ENCODE results near the gene ORAI1.

The ORAI1 gene

DNA sequence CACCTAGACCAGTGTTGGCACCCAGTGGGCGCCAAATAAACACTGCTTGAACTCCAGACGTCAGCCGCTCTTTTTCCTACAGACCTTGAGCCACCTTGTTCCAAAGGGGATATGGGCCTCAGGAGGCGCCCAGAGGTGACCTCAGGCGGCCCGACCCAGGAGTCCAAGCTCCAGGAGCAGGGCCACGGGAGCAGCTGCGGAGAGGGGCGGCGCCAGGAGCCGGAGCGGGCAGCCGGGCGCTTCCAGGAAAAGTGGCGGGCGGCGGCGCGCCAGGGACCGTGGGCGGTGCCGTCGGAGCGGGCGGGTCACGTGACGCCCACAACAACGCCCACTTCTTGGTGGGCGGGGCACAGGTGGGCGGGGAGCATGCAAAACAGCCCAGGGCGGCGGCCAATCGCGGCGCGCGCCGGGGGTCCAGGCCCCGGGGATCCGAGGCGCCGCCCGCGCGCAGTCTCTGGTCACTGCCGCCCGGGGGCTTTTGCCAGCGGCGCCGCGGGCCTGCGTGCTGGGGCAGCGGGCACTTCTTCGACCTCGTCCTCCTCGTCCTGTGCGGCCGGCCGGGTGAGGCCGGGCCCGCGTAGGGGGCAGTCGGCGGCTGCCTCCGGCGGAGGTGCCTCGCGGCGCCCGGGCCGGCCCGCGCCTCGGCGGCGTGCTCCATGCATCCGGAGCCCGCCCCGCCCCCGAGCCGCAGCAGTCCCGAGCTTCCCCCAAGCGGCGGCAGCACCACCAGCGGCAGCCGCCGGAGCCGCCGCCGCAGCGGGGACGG is at the start of gene ORAI1:
Gene ORAI1 (plus strand): TSS at position 444 of the 766 bp plus-strand sequence.
- peak within 1 kb of the TSS; percentile 72 for H3K4me3 ChIP-seq (replicated peaks; ENCODE audit: low read depth, low read length)
- TF ChIP-seq, protein P1, sequence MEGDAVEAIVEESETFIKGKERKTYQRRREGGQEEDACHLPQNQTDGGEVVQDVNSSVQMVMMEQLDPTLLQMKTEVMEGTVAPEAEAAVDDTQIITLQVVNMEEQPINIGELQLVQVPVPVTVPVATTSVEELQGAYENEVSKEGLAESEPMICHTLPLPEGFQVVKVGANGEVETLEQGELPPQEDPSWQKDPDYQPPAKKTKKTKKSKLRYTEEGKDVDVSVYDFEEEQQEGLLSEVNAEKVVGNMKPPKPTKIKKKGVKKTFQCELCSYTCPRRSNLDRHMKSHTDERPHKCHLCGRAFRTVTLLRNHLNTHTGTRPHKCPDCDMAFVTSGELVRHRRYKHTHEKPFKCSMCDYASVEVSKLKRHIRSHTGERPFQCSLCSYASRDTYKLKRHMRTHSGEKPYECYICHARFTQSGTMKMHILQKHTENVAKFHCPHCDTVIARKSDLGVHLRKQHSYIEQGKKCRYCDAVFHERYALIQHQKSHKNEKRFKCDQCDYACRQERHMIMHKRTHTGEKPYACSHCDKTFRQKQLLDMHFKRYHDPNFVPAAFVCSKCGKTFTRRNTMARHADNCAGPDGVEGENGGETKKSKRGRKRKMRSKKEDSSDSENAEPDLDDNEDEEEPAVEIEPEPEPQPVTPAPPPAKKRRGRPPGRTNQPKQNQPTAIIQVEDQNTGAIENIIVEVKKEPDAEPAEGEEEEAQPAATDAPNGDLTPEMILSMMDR (IDR thresholded peaks at IDR 0.05; ENCODE audit: low read length, missing control alignments) = no peak
- peak; percentile 93 for DNase-seq (ENCODE audit: low read depth)

DNA sequence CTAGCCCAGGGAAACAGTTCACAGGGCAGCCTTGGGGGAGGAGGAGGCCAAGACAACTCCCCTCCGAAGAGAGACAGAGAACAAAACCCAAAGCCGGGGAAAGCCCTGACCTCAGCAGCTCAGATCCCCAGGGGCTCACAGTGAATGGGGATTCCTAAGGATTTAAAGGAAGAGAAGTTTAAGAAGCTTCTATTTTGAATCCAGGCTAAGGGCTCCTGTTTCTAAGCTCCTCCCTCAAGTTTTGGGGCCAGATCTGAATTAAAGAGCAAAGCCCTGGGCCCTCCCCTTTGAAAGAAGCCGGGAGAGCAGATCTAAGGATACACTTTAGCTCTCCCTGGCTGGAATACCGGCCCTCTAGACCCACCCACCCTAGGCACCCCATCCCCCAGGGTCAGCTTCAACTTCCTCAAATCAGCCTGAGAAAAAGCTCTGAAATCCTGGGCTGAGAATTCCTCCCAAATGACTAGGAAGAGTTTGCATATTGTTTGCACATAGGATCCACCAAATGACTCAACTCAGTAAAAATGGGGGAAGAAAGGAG is 49.4 kb upstream of the ORAI1 start:
- TF ChIP-seq, protein P1 (IDR thresholded peaks at IDR 0.05; ENCODE audit: low read length, missing control alignments) = no peak
- DNase-seq (ENCODE audit: low read depth) = peak; percentile 80
- no peak overlapping the region for H3K4me3 ChIP-seq (replicated peaks; ENCODE audit: low read depth, low read length)

DNA sequence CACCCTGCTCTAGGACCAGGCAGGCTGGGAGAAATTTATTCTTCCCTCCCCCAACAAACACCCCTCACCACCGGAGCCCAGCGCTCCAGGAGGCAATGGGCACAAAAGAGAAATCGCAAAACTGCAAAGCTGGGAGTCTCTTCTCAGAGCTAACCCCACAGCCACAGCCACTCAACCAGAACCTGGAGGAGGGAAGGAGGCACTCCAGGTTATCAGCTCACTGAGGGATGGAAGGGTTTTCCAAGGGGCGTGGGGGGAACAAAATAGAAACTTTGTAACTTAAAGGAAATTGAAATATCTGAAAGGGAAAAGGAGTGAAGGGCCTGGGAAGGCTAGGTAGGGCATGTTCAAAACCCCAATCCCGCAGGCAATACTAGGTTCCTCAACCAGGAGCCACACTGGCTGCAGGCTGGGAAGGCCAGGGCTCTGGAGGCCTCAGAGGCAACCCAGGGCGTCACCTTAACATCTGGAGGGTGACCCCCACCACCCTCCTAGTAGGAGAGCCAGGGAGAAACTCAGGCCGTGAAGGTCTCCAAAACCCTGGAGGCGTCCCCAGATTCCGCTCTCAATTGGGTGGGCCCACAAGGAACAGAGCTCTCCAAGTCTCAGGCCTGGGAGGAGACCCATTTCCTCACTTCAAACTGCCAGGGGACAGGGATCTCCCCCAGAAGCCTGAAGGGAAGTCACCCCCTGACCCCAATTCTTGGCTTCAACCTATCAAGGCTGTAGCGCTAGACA is 48.7 kb upstream of the ORAI1 start:
- TF ChIP-seq, protein P1 (IDR thresholded peaks at IDR 0.05; ENCODE audit: low read length, missing control alignments) = no peak
- no peak for DNase-seq (ENCODE audit: low read depth)
- peak overlapping the region; percentile 58 for H3K4me3 ChIP-seq (replicated peaks; ENCODE audit: low read depth, low read length)

DNA sequence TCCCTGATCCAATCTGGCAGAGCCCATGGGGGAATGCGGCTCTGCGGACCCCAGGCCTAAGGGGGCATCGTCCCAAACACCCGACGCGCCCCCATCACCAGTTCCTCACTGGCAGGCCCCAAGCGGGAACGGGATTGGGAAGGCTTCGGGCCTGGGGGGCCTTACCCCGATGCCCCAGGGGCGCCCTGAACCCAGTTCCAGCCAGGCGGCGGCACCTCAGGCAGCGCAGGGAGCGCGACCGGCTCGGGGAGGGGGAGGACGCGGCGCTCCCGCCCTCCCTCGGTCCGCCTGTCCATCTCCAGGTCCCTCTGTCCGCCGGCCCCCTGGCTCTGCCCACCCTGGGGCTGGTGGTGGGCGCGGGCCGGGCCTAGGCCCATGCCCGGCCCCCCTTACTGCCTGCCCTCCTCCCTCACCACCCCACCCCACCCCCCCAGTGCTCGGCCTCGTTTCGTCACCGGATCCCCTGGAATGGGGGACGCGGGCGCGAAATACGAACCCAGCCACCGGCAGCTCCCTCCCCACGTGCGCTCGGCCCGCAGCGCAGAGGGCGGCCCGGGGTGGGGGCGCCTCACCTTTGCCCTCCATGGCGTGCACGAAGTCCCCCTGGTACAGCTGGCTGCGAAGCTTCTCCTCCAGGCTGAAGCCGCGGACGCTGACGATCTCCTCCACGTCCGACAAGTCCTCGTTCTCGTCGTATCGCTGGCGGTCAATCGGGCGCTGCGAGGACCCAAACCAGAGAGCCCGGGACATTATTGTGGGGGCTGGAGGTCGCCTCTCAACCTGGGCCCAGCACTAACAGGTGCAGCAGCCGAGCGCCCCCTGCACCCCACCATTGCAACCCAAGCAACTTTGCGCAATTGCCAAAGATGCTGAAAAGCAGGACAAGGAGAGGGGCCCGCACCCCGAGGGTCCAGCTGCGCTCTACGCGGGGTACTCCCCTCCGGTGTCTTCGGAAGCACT is 47.8 kb upstream of the ORAI1 start:
- peak overlapping the region; percentile 58 for H3K4me3 ChIP-seq (replicated peaks; ENCODE audit: low read depth, low read length)
- DNase-seq (ENCODE audit: low read depth) = peak; percentile 35
- TF ChIP-seq, protein P1 (IDR thresholded peaks at IDR 0.05; ENCODE audit: low read length, missing control alignments) = no peak

DNA sequence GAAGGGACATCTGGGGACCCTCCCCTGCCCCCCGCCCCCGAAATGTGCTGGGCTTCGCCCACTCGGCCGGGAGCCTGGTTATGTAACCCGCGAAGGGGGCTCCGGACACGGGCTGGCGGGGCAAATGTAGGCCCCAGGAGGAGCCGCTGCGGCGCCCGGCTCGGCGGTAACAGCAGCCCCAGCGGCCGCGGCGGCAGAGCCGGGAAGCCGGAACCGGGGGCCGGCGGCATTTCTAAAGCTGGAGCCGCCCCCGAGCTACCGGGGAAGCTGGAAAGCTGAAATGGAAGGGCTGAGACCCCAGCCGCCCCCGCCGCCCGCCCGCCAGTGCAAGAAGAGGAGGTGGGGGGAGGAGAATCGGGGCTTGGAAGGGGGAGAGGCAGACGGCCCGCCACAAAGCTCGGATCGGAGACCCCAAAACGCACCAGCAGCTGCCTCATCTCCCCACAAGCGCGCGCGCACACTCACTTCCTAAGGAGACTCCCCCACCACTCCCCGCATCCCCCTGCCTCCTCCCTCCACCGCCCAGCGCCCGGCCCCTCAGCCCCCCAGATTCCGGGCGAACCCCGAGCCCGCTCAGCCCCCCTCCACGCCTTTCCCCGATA is 47.0 kb upstream of the ORAI1 start:
- H3K4me3 ChIP-seq (replicated peaks; ENCODE audit: low read depth, low read length) = peak overlapping the region; percentile 58
- DNase-seq (ENCODE audit: low read depth) = peak; percentile 11
- TF ChIP-seq, protein P1 (IDR thresholded peaks at IDR 0.05; ENCODE audit: low read length, missing control alignments) = no peak

All from fibroblast of pulmonary artery (primary cell).